GM23248 (cell line): ENCODE results near the gene IQGAP1. TPM values are rescaled to one million over a fixed set of nuclear protein-coding genes. Genes with fewer than 3 reads are reported as not detected.
"Not testable (repeated sequence)": the region's sequence is repeated elsewhere in the genome, so short reads cannot be mapped to it uniquely, and the experiment has no call there.

Source experiments
- DNase-seq: peaks from one replicate; pipeline ENCODE4 v3.0.0-alpha.2; 2015
- H2AFZ ChIP-seq: fragments of 200-600 bp; sonication (generic); 2 replicates; pipeline ENCODE4 v1.6.1; 2016; ENCODE audit warnings: antibody characterized with exemption
- H3F3A ChIP-seq: fragments of 200-600 bp; sonication (generic); 2 replicates; pipeline ENCODE4 v1.6.1; 2016; ENCODE audit warnings: mild to moderate bottlenecking, antibody characterized with exemption, mixed run types; ENCODE audit not compliant: insufficient read depth
- H3K27ac ChIP-seq: fragments of 200-600 bp; sonication (generic); 2 replicates; pipeline ENCODE4 v1.5.1; 2016; ENCODE audit warnings: mild to moderate bottlenecking
- H3K27me3 ChIP-seq: fragments of 200-600 bp; sonication (generic); replicated peaks from 2 replicates; pipeline ENCODE4 v1.6.1; 2016; ENCODE audit warnings: mild to moderate bottlenecking; ENCODE audit not compliant: insufficient read depth
- H3K36me3 ChIP-seq: fragments of 200-600 bp; sonication (generic); 2 replicates; pipeline ENCODE4 v1.6.1; 2016; ENCODE audit warnings: low read depth, mild to moderate bottlenecking
- H3K4me1 ChIP-seq: fragments of 200-600 bp; sonication (generic); 2 replicates; pipeline ENCODE4 v1.6.1; 2016; ENCODE audit warnings: mild to moderate bottlenecking; ENCODE audit not compliant: insufficient read depth
- H3K4me2 ChIP-seq: fragments of 200-600 bp; sonication (generic); one replicate; pipeline ENCODE4 v1.6.1; 2016; ENCODE audit warnings: mild to moderate bottlenecking; ENCODE audit not compliant: unreplicated experiment
- H3K4me3 ChIP-seq: fragments of 200-600 bp; sonication (generic); 2 replicates; pipeline ENCODE4 v1.5.1; 2016; ENCODE audit warnings: mild to moderate bottlenecking
- H3K79me2 ChIP-seq: fragments of 200-600 bp; sonication (generic); 2 replicates; pipeline ENCODE4 v1.6.1; 2016; ENCODE audit warnings: mild to moderate bottlenecking; ENCODE audit not compliant: insufficient read depth
- H3K9ac ChIP-seq: fragments of 200-600 bp; sonication (generic); 2 replicates; pipeline ENCODE4 v1.6.1; 2016; ENCODE audit warnings: mild to moderate bottlenecking
- H3K9me2 ChIP-seq: fragments of 200-600 bp; sonication (generic); 2 replicates; pipeline ENCODE4 v1.6.1; 2016; ENCODE audit warnings: mixed run types, mild to moderate bottlenecking, moderate library complexity; ENCODE audit not compliant: insufficient read depth
- H3K9me3 ChIP-seq: fragments of 200-600 bp; sonication (generic); one replicate; pipeline ENCODE4 v1.6.1; 2017; ENCODE audit warnings: low read depth
- H4K20me1 ChIP-seq: fragments of 200-600 bp; sonication (generic); 2 replicates; pipeline ENCODE4 v1.6.0; 2016; ENCODE audit not compliant: insufficient read depth
- EZH2 ChIP-seq: fragments of 200-600 bp; sonication (generic); IDR thresholded peaks from 2 replicates; pipeline ENCODE4 v1.6.1; 2018; ENCODE audit warnings: antibody characterized with exemption, mild to moderate bottlenecking; ENCODE audit not compliant: insufficient read depth, poor library complexity, severe bottlenecking
- EZH2phosphoT487 ChIP-seq: fragments of 200-600 bp; sonication (generic); IDR thresholded peaks from 2 replicates; pipeline ENCODE4 v1.6.1; 2018; ENCODE audit warnings: antibody characterized with exemption, moderate library complexity, mild to moderate bottlenecking, low read depth; ENCODE audit not compliant: insufficient read depth
- WGBS, 2 experiments: methylation state at CpG; one replicate each; pipeline ENCODE4 v1.1.6; 2015 to 2017; ENCODE audit warnings: low lambda C conversion rate in 2 of 2, low coverage in 1 of 2; ENCODE audit errors: missing lambda C conversion rate in 2 of 2; 5-methylcytosine and 5-hydroxymethylcytosine counted together
- in situ Hi-C: fragments of 300-500 bp; cut with MboI; formaldehyde crosslinking; loops from 2 replicates; pipeline ENCODE4 v1.15.0; 2020
- polyA plus RNA-seq: library from polyadenylated mRNA; unstranded; fragments of >200 nt; fragmentation: Nextera tagmentation; extraction: Ambion mirVana; gene quantifications from 2 replicates; pipeline ENCODE4 v1.2.1, GENCODE V29; 2016
- total RNA-seq: library from RNA; depleted of rRNA; stranded (reverse); fragments of >200 nt; shearing (Covaris generic); gene quantifications from 2 replicates; pipeline ENCODE4 v1.2.3, GENCODE V29; 2014

Gene IQGAP1
- total and polyA plus RNA-seq, 2 experiments from 2014 or later, result 101 to 185 TPM

DNA sequence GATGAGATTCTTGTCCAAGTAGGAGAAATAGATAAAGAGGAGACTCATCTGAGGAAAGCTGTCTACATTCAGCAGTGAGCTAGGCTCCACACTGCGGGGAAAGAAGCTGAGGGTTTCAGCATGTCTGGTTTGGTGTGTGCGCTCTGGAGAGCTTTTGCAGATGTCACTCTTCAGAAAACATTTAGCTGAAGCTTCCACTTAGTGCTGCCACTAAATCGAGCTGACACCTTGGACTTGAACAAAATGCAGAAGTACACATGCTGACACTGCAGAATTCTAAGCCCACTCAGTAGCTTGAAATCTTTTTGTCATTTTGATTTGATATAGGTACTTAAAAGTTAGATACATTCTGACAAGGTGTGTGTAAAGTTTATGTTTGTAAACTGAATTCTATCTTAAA lies 109.3 kb downstream of the IQGAP1 start:
- no peak overlapping the region for H3K9ac ChIP-seq
- no peaks in the 10 kb centered on the region for H3K79me2 ChIP-seq
- H3K4me1 ChIP-seq, result no peaks in the 10 kb centered on the region
- H3K9me3 ChIP-seq, result no peaks in the 10 kb centered on the region
- H3K4me2 ChIP-seq, result no peak overlapping the region
- peaks cover 9% of the 10 kb centered on the region; the same call in 1 of the 2 replicates for H3F3A ChIP-seq
- no peaks in the 10 kb centered on the region for H3K9me2 ChIP-seq
- no peak overlapping the region for H3K27ac ChIP-seq
- DNase-seq, result no peak
- H3K27me3 ChIP-seq, result no peaks in the 10 kb centered on the region
- H2AFZ ChIP-seq, result no peak overlapping the region
- H3K4me3 ChIP-seq, result no peak overlapping the region
- H4K20me1 ChIP-seq, result no peaks in the 10 kb centered on the region
- in situ Hi-C loops, result no loop called here
- TF ChIP-seq EZH2, result no peak
- TF ChIP-seq EZH2phosphoT487, result no peak
- 71 to 72% methylated on average over 3 of the region's 3 CpGs for WGBS, 2 experiments
- peaks cover 82% of the 10 kb centered on the region for H3K36me3 ChIP-seq

DNA sequence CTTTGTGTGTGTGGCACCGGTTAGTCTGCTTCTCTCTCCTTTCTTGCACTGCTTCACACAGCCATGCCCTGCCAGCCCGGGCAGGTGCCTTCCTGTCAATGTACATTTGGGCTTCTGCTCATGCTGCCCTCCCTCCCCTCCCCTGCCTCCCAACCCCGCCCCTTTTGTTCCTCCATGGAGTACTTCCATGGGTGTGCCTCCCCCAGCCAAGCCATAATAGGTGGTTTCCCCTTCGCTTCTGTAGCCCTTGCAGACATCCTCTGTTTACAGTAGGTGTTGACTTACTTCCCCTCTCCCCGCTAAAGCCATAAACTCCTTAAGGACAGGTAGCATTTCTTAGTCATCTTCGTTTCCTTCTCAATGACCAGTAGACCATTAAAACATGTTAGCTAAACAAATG lies 109.9 kb downstream of the IQGAP1 start:
- no peaks in the 10 kb centered on the region for H4K20me1 ChIP-seq
- in situ Hi-C loops, result no loop called here
- no peak overlapping the region for H2AFZ ChIP-seq
- no peaks in the 10 kb centered on the region for H3K9me3 ChIP-seq
- DNase-seq, result no peak
- WGBS, 2 experiments, result 90 to 94% methylated on average over 5 to 6 of the region's 6 CpGs
- no peaks in the 10 kb centered on the region for H3K27me3 ChIP-seq
- H3K9me2 ChIP-seq, result no peaks in the 10 kb centered on the region
- no peak overlapping the region for H3K4me3 ChIP-seq
- no peaks in the 10 kb centered on the region for H3K4me1 ChIP-seq
- no peaks in the 10 kb centered on the region for H3K79me2 ChIP-seq
- H3K4me2 ChIP-seq, result no peak overlapping the region
- H3K9ac ChIP-seq, result no peak overlapping the region
- no peak for TF ChIP-seq EZH2phosphoT487
- H3F3A ChIP-seq, result peaks cover 9% of the 10 kb centered on the region; the same call in 1 of the 2 replicates
- H3K27ac ChIP-seq, result no peak overlapping the region
- H3K36me3 ChIP-seq, result peaks cover 79% of the 10 kb centered on the region

DNA sequence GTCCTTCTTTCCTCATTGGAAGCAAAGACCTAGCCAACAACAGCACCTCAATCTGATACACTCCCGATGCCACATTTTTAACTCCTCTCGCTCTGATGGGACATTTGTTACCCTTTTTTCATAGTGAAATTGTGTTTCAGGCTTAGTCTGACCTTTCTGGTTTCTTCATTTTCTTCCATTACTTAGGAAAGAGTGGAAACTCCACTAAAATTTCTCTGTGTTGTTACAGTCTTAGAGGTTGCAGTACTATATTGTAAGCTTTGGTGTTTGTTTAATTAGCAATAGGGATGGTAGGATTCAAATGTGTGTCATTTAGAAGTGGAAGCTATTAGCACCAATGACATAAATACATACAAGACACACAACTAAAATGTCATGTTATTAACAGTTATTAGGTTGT lies 112.1 kb downstream of the IQGAP1 start:
- H3K4me1 ChIP-seq, result no peaks in the 10 kb centered on the region

DNA sequence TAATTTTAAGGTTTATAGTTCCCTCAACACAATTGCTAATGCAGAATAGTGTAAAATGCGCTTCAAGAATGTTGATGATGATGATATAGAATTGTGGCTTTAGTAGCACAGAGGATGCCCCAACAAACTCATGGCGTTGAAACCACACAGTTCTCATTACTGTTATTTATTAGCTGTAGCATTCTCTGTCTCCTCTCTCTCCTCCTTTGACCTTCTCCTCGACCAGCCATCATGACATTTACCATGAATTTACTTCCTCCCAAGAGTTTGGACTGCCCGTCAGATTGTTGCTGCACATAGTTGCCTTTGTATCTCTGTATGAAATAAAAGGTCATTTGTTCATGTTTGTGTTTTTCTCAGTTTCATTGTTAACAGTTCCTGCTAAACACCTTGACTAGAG lies 113.9 kb downstream of the IQGAP1 start:
- no peaks in the 10 kb centered on the region for H3K4me1 ChIP-seq
- H3K9me2 ChIP-seq, result no peaks in the 10 kb centered on the region
- H3K27ac ChIP-seq, result no peak overlapping the region
- TF ChIP-seq EZH2phosphoT487 (no peak), EZH2 (no peak)
- H3K36me3 ChIP-seq, result peaks cover 48% of the 10 kb centered on the region
- no peak overlapping the region for H3K4me3 ChIP-seq
- no peak for DNase-seq
- H3K9ac ChIP-seq, result no peak overlapping the region
- H3K27me3 ChIP-seq, result no peaks in the 10 kb centered on the region
- H3K9me3 ChIP-seq, result no peaks in the 10 kb centered on the region
- no peaks in the 10 kb centered on the region for H4K20me1 ChIP-seq
- in situ Hi-C loops, result no loop called here
- H3K79me2 ChIP-seq, result no peaks in the 10 kb centered on the region
- WGBS, 2 experiments, result 67 to 70% methylated on average over 4 of the region's 4 CpGs
- no peak overlapping the region for H3K4me2 ChIP-seq
- no peak overlapping the region for H2AFZ ChIP-seq
- peaks cover 20% of the 10 kb centered on the region for H3F3A ChIP-seq

More for the DNA sequence above, 112.1 kb downstream of the IQGAP1 start:
- DNase-seq, result no peak
- no peak overlapping the region for H3K9ac ChIP-seq
- no peaks in the 10 kb centered on the region for H3K79me2 ChIP-seq
- peaks cover 58% of the 10 kb centered on the region for H3K36me3 ChIP-seq
- in situ Hi-C loops, result no loop called here
- H4K20me1 ChIP-seq, result no peaks in the 10 kb centered on the region
- no peak overlapping the region for H2AFZ ChIP-seq
- H3F3A ChIP-seq, result peaks cover 13% of the 10 kb centered on the region; the same call in 1 of the 2 replicates
- H3K4me3 ChIP-seq, result no peak overlapping the region
- WGBS, 2 experiments, result 94 to 97% methylated on average over 2 of the region's 2 CpGs
- TF ChIP-seq EZH2phosphoT487 (no peak), EZH2 (no peak)
- no peak overlapping the region for H3K4me2 ChIP-seq
- no peaks in the 10 kb centered on the region for H3K9me2 ChIP-seq
- H3K9me3 ChIP-seq, result no peaks in the 10 kb centered on the region
- no peaks in the 10 kb centered on the region for H3K27me3 ChIP-seq
- no peak overlapping the region for H3K27ac ChIP-seq

DNA sequence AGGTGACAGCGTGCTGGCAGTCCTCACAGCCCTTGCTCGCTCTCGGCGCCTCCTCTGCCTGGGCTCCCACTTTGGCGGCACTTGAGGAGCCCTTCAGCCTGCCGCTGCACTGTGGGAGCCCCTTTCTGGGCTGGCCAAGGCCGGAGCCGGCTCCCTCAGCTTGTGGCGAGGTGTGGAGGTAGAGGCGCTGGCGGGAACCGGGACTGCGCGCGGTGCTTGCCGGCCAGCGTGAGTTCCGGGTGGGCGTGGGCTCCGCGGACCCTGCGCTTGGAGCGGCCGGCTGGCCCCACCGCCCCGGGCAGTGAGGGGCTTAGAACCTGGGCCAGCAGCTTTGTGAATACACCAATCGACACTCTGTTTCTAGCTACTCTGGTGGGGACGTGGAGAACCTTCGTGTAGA lies 122.7 kb downstream of the IQGAP1 start:
- H3K9ac ChIP-seq, H3K4me1 ChIP-seq, H3K9me3 ChIP-seq, H2AFZ ChIP-seq, H3K27ac ChIP-seq, H3K79me2 ChIP-seq, H4K20me1 ChIP-seq, H3K4me3 ChIP-seq, H3K9me2 ChIP-seq, H3K27me3 ChIP-seq, in situ Hi-C loops, H3K36me3 ChIP-seq, H3F3A ChIP-seq, DNase-seq, H3K4me2 ChIP-seq: not testable (repeated sequence)
- 95 to 98% methylated on average over 27 to 29 of the region's 29 CpGs for WGBS, 2 experiments

DNA sequence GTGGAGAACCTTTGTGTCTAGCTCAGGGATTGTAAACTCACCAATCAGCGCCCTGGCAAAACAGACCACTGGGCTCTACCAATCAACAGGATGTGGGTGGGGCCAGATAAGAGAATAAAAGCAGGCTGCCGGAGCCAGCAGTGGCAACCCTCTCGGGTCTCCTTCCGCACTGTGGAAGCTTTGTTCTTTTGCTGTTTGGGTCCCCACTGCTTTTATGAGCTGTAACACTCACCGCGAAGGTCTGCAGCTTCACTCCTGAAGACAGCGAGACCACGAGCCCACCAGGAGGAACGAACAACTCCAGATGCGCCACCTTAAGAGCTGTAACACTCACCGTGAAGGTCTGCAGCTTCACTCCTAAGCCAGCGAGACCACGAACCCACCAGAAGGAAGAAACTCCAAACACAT lies 123.2 kb downstream of the IQGAP1 start:
- H4K20me1 ChIP-seq, H3K4me2 ChIP-seq, H3K36me3 ChIP-seq, H2AFZ ChIP-seq, H3K4me1 ChIP-seq, DNase-seq, in situ Hi-C loops, H3K9me2 ChIP-seq, H3F3A ChIP-seq, H3K9me3 ChIP-seq, H3K79me2 ChIP-seq, H3K27me3 ChIP-seq, H3K4me3 ChIP-seq, H3K27ac ChIP-seq, H3K9ac ChIP-seq: not testable (repeated sequence)
- 91% methylated on average over 10 to 13 of the region's 13 CpGs for WGBS, 2 experiments
